ENCODE data around the gene HMCN1.

GRCh38 chr1:186146974-186147373 is 412.8 kb downstream of the HMCN1 start:
- no peak for TF ChIP-seq CTCF (conservative IDR thresholded peaks at IDR 0.05)
- no peak for TF ChIP-seq EZH2 (IDR thresholded peaks at IDR 0.05; ENCODE audit: low read depth)
